ENCODE data around the gene PDE6A.

GRCh38 chr5:149921597-149921996 lies 23.0 kb downstream of the PDE6A start:
- TF ChIP-seq MAZ (CRISPR knock-in tag; conservative IDR thresholded peaks at IDR 0.05 in 1 of 2, IDR thresholded peaks at IDR 0.05 in 1 of 2) (no peak), BHLHE40 (IDR thresholded peaks at IDR 0.05; ENCODE audit: low read length) (no peak)
